ENCODE results near the gene KLK14. TPM values are rescaled to one million over a fixed set of nuclear protein-coding genes. Genes with fewer than 3 reads are reported as not detected.

Gene KLK14
- total and polyA plus RNA-seq, 2 of the 8 experiments (the other 6 are each of a cell fraction or from before 2014, with no cell fraction given) = 0.09 to 1.2 TPM

DNA sequence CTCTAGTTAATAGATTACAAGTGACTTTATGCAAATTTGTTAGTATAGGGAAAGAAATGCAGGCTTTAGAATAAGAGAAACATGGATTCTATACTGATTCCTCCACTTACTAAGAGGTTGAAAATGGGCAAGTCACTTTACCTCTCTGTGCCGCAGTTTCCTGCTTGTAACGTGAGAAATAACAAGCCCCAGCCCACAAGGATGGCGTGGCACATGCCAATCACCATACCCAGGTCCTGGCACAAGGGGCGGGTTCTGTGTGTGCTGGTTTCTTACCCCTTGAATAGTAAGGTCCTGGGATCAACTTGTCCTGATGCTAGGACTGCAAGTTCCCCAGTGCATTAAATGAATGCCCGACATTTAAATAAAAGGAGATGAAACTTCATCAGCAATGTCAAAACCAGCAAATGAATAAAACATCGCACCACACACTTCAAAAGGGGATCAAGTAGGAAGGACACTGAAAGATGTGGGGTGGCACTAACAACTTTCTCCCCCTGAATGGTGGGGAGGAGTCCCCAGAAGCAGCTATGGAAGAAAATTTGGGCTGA lies 34.1 kb upstream of the KLK14 start:
- no peak for DNase-seq (ENCODE audit: low read depth in 1 of 2, low spot score in 2 of 2)
- POLR2A ChIA-PET (ENCODE audit: partially characterized antibody) = no interaction called here
- TF ChIP-seq CEBPB (IDR thresholded peaks at IDR 0.05; ENCODE audit: low read depth, low read length) (no peak), TAF7 (optimal IDR thresholded peaks at IDR 0.05; ENCODE audit: borderline replicate concordance, low read depth, low read length) (no peak), TCF12 (IDR thresholded peaks at IDR 0.05; ENCODE audit: low read depth, low read length) (no peak), KDM1A (IDR thresholded peaks at IDR 0.05; ENCODE audit: borderline replicate concordance, low read length) (no peak), NANOG (IDR thresholded peaks at IDR 0.05; ENCODE audit: insufficient read depth, low read depth, low read length, poor library complexity, severe bottlenecking) (no peak), CTBP2 (IDR thresholded peaks at IDR 0.05; ENCODE audit: borderline replicate concordance, insufficient read depth, insufficient read length, low read length) (no peak), SP2 (IDR thresholded peaks at IDR 0.05; ENCODE audit: low read length) (no peak), GTF2F1 (IDR thresholded peaks at IDR 0.05; ENCODE audit: borderline replicate concordance, low read depth, low read length) (no peak), BCL11A (IDR thresholded peaks at IDR 0.05; ENCODE audit: low read depth in 2 of 2, low read length in 2 of 2) (no peak), RFX5 (IDR thresholded peaks at IDR 0.05; ENCODE audit: borderline replicate concordance, low read depth, low read length) (no peak), TAF1 (IDR thresholded peaks at IDR 0.05; ENCODE audit: low read depth, low read length) (no peak), SP1 (IDR thresholded peaks at IDR 0.05; ENCODE audit: low read depth, low read length) (no peak), SUZ12 (IDR thresholded peaks at IDR 0.05; ENCODE audit: low read length) (no peak)
- TF ChIP-seq, protein P1, sequence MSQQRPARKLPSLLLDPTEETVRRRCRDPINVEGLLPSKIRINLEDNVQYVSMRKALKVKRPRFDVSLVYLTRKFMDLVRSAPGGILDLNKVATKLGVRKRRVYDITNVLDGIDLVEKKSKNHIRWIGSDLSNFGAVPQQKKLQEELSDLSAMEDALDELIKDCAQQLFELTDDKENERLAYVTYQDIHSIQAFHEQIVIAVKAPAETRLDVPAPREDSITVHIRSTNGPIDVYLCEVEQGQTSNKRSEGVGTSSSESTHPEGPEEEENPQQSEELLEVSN (IDR thresholded peaks at IDR 0.05) = no peak

More for the DNA sequence above, 34.1 kb upstream of the KLK14 start:
- H3K4me3 ChIP-seq (ENCODE audit: extremely low read depth in 1 of 4, insufficient read depth in 2 of 4, low read depth in 3 of 4, low read length in 4 of 4) = no peak overlapping the region
- H3K4ac ChIP-seq (replicated peaks; ENCODE audit: insufficient read length, low read depth, low read length) = no peak overlapping the region
- no peak overlapping the region for H3K56ac ChIP-seq (replicated peaks; ENCODE audit: insufficient read length, low read depth, low read length)
- no peak for FAIRE-seq
- no peak overlapping the region for H3K18ac ChIP-seq (ENCODE audit: extremely low read depth, low read length)
- H3K14ac ChIP-seq (ENCODE audit: insufficient read length) = no peak overlapping the region
- no peak overlapping the region for H4K5ac ChIP-seq (ENCODE audit: insufficient read length, low read depth, low read length)
- no peak overlapping the region for H3K9ac ChIP-seq (replicated peaks in 1 of 4; ENCODE audit: extremely low read depth in 1 of 4, low read depth in 3 of 4, low read length in 3 of 4)
- H4K8ac ChIP-seq (ENCODE audit: extremely low read depth, insufficient read depth, low read length) = no peak overlapping the region
- H3K4me1 ChIP-seq (replicated peaks in 1 of 4; ENCODE audit: control insufficient read depth in 3 of 4, insufficient read depth in 4 of 4, low read length in 3 of 4) = no peaks in the 10 kb centered on the region
- CTCF ChIA-PET (ENCODE audit: partially characterized antibody) = no interaction called here
- no peak overlapping the region for H2BK15ac ChIP-seq (ENCODE audit: low read length)
- no peaks in the 10 kb centered on the region for H4K20me1 ChIP-seq (replicated peaks in 1 of 2; ENCODE audit: control insufficient read depth in 1 of 2, insufficient read depth in 2 of 2, low read length in 2 of 2)
- no peak overlapping the region for H2AK5ac ChIP-seq (ENCODE audit: low read depth, low read length)
- 84% methylated on average over 6 of the region's 6 CpGs; no CpG with 5 or more reads in 1 of the 2 experiments for WGBS, 2 experiments (ENCODE audit: extremely low coverage in 1 of 2, insufficient coverage in 1 of 2, insufficient read length in 1 of 2, insufficient replicate concordance in 2 of 2, low coverage in 1 of 2, low lambda C conversion rate in 2 of 2, missing lambda C conversion rate in 1 of 2)
- H2BK20ac ChIP-seq (ENCODE audit: low read length) = no peak overlapping the region
- no peak overlapping the region for H4K91ac ChIP-seq (replicated peaks; ENCODE audit: insufficient read length, low read length)
- no peak overlapping the region for H2BK5ac ChIP-seq (ENCODE audit: low read depth, low read length)
- no peak overlapping the region for H2BK120ac ChIP-seq (replicated peaks; ENCODE audit: low read depth, low read length)
- H3K23ac ChIP-seq (ENCODE audit: insufficient read length) = no peak overlapping the region
- no peak overlapping the region for H3K27ac ChIP-seq (ENCODE audit: low read depth, low read length)
- H3K36me3 ChIP-seq (ENCODE audit: control insufficient read depth in 2 of 4, insufficient read depth in 4 of 4, low read length in 3 of 4) = no peaks in the 10 kb centered on the region
- H3K79me2 ChIP-seq (ENCODE audit: control insufficient read depth in 1 of 2, insufficient read depth in 2 of 2, low read length in 2 of 2) = no peaks in the 10 kb centered on the region
- no peak overlapping the region for H2BK12ac ChIP-seq (ENCODE audit: low read depth, low read length)
- H3K27me3 ChIP-seq (replicated peaks in 1 of 4; ENCODE audit: control insufficient read depth in 3 of 4, extremely low read depth in 1 of 4, insufficient read depth in 3 of 4, low read length in 3 of 4) = peaks cover 0 to 9% (median 0%) of the 10 kb centered on the region in 4 experiments; a peak in 3 of 7 replicates
- no peaks in the 10 kb centered on the region; the same call in 1 of the 2 replicates for H3K23me2 ChIP-seq (ENCODE audit: low read depth, low read length)
- H3K79me1 ChIP-seq (ENCODE audit: low read depth, low read length) = no peaks in the 10 kb centered on the region
- no peak overlapping the region for H2AFZ ChIP-seq (ENCODE audit: low read length)
- H3K9me3 ChIP-seq (ENCODE audit: insufficient read depth in 2 of 2, low read depth in 1 of 2, low read length in 1 of 2) = no peaks in the 10 kb centered on the region
- no peak overlapping the region for H3K4me2 ChIP-seq (ENCODE audit: insufficient read depth in 1 of 2, low read depth in 2 of 2, low read length in 2 of 2)
